GM19193 (cell line): Measurements from ENCODE around the gene DFFB.

Source experiments
- POLR2A ChIP-seq: IDR thresholded peaks from 4 replicates; pipeline ENCODE4 v1.6.1; 2011; ENCODE audit not compliant: insufficient read depth, insufficient read length; ENCODE audit errors: extremely low read depth

DFFB gene

DNA sequence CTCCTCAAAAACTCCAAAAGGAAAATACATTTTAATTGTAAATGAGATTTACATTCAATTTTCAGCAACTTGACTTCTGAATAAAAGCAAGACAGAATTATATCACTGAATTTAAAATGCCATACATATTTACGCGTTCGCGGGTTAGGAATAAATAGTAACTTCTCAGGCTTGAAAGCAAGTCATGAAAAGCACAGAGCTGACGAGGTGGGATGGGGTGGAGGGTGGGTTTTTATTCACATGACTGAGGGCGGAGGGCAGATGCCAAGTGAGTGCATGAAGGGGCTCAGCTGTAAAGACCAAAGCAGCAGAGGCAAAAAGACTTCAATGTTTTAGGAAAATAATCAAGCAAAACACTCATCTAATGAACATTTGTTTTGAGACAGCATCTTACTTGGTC, 6.0 kb upstream of the DFFB start:
- no peak for TF ChIP-seq POLR2A

- no peak for TF ChIP-seq POLR2A
These were observed 5.2 kb upstream of the DFFB start for GRCh38 chr1:3852091-3852490.

DNA sequence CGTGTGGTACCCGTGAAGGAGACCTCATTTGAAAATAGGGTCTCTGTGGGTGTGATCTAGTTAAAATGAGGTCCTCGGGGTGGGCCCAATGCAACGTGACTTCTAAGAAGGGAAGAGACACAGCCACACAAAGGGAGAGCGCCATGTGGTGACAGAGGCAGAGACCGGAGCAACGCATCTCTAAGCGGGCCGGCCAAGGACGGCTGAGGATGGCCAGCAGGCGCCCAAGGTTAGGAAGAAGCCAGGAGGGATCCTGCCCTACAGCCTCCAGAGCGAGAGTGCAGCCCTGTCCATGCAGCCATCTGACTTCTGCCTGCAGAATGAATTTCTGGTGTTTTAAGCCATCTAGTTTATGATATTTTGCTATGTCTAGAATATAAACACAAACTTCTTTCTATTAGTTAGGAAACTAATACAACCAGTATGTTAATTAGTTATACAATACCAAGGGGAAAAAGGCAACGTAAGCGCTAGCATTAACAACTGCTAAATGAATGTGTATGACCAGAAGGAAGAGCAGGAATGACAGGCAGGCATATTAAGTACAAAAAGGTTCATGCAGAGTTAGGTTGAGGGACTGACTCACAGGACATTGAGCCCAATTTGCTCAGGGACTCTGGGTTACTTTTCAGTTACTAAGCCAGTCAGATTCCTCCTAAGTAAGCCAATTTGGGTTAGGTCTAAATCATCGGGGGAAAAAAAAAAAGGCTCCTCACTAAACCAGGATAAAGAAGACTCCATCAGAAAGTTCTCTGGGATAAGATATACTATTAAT, 4.4 kb upstream of the DFFB start:
- no peak for TF ChIP-seq POLR2A

DNA sequence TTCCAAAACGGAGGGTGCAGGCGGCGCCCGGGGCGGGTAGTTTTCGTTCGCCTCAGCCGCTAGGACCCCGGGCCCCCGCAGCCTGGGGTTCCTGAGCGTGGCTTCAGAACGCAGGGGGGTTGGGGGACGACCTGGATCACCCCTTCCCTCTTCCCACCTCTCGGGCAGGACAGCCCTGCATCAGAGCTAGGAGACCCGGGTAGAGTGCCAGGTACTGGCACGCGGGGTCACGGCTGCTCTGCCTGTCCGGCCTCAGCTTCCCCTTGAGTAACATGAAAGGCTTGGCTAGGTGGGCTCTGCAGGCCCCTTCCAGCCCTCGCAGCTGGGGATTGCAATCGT, 484 bp downstream of the DFFB start:
- no peak for TF ChIP-seq POLR2A

DNA sequence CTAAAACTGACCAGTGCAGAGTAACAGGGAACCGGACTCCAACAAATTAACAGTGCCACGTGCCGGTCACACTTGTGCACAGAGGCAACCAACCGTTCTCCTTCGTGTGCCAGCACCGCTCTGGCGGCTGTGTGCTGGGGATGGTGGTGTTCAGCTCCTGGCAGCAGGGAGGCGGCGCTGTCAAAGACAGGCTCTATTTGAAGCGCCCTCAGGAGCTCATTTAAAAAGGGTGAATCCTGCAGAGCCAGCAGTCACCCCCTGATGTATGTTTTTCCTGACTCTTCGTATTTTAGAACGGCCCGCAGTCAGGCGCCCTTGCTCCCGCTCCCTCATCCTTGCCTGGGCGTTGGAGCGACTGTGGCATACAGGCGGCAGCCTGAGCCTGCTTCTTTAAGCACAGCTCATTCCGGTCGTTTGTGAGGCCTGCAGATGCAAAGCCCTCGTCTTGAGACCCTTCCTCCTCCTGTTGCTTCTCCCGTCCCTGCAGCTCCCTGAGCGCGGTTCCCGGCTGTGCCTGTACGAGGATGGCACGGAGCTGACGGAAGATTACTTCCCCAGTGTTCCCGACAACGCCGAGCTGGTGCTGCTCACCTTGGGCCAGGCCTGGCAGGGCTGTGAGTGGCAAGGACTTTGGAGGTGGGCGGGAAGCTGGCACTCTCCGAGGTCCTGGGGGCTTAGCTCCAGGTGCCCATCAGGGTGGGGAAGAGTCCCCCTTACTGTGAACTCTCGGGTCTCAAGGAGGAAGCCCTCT, 1.1 kb downstream of the DFFB start:
- TF ChIP-seq POLR2A, result no peak

- TF ChIP-seq POLR2A, result no peak
These were observed 6.1 kb downstream of the DFFB start for GRCh38 chr1:3863231-3863935.

GRCh38 chr1:3864884-3865283, 7.6 kb downstream of the DFFB start:
- TF ChIP-seq POLR2A, result no peak

DNA sequence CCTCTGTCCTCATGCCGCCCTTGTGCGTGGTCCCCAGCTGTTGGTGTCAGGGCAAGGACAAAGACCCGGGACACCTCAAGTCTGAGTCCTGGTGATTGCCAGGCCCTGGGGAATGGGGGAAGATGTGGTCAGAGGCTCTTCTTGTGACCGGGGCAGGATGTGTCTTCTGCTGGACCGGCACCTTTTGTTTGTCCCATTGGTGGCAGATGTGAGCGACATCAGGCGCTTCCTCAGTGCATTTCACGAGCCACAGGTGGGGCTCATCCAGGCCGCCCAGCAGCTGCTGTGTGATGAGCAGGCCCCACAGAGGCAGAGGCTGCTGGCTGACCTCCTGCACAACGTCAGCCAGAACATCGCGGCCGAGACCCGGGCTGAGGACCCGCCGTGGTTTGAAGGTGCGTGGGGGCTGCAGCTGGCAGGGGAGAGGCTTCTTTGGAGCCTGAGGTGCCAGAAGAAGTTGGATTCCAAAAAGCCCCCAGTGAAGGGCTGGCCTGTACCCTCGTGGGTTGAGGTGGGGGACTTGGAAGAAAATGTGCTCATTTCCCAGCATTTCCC, 8.4 kb downstream of the DFFB start:
- no peak for TF ChIP-seq POLR2A

- no peak for TF ChIP-seq POLR2A
These were observed 11.3 kb downstream of the DFFB start for GRCh38 chr1:3868464-3869006.

GRCh38 chr1:3869751-3870301, 12.6 kb downstream of the DFFB start:
- no peak for TF ChIP-seq POLR2A

GRCh38 chr1:3871451-3871805, 14.2 kb downstream of the DFFB start:
- TF ChIP-seq POLR2A, result no peak

- no peak for TF ChIP-seq POLR2A
These were observed 15.3 kb downstream of the DFFB start for GRCh38 chr1:3872546-3872945.

GRCh38 chr1:3874736-3875135, 17.5 kb downstream of the DFFB start:
- TF ChIP-seq POLR2A, result no peak

DNA sequence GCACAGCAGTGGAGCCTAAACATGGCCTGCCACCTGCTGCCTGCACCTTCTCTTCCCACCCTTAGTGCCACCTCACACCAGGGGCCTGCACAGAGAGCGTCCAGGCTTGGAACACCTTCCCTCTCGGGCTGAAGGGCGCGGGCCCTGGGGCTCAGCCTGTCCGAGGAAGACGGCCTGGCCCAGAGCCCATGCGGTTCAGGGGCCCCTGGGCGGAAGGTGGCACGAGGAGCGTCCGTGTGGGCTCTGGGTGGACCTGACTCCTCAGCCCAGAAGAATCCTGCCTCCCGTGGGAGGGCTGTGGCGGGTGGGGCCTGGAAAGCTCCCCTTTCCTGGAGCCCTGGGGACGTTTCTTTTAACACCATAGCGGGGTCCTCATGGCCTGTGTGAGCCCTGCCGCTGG, 19.4 kb downstream of the DFFB start:
- TF ChIP-seq POLR2A, result no peak

GRCh38 chr1:3879099-3879498, 21.8 kb downstream of the DFFB start:
- TF ChIP-seq POLR2A, result no peak
